WTC11 (cell line): Measurements from ENCODE around the gene ZNF680. TPM values are rescaled to one million over a fixed set of nuclear protein-coding genes. Genes with fewer than 3 reads are reported as not detected.
"Not testable (repeated sequence)": the region's sequence is repeated elsewhere in the genome, so short reads cannot be mapped to it uniquely, and the experiment has no call there.

Experiments used
- ATAC-seq: fragments of 200-7000 bp; cut with Tn5 transposase; 2 replicates; pipeline ENCODE4 v1.10.0; 2021; ENCODE audit warnings: mild to moderate bottlenecking, moderate library complexity
- CTCF ChIA-PET: fragments of 300-600 bp; sonication (Branson Sonifier 250); formaldehyde crosslinking; loops from one replicate; lab custom pipeline; 2021; ENCODE audit warnings: antibody characterized with exemption; lab: Charles Lee
- POLR2A ChIA-PET: fragments of 350-600 bp; sonication (Branson Sonifier 250); formaldehyde crosslinking; loops from one replicate; lab custom pipeline; 2021; ENCODE audit warnings: antibody characterized with exemption; lab: Charles Lee
- DNase-seq: peaks from one replicate; pipeline ENCODE4 v3.0.0; 2021; ENCODE audit warnings: low spot score
- H3K27ac Mint-ChIP-seq: 2 replicates; pipeline ENCODE4 v1.8.0; 2021; ENCODE audit warnings: mixed read lengths
- H3K27me3 Mint-ChIP-seq: 2 replicates; pipeline ENCODE4 v1.8.0; 2021; ENCODE audit warnings: low read depth, mild to moderate bottlenecking, moderate library complexity, mixed read lengths
- H3K36me3 Mint-ChIP-seq: 2 replicates; pipeline ENCODE4 v1.8.0; 2021; ENCODE audit warnings: mixed read lengths
- H3K4me1 Mint-ChIP-seq: 2 replicates; pipeline ENCODE4 v1.8.0; 2022; ENCODE audit warnings: mixed read lengths
- H3K4me3 Mint-ChIP-seq: 2 replicates; pipeline ENCODE4 v1.8.0; 2021; ENCODE audit warnings: mild to moderate bottlenecking, moderate library complexity, mixed read lengths
- H3K9me3 Mint-ChIP-seq: 2 replicates; pipeline ENCODE4 v1.8.0; 2021; ENCODE audit warnings: mixed read lengths
- ATF1 ChIP-seq: sonication (generic); formaldehyde crosslinking; IDR thresholded peaks from 2 replicates; pipeline ENCODE4 v1.8.1; 2023; ENCODE audit warnings: mild to moderate bottlenecking, moderate library complexity, missing genetic modification reagents
- CBFB ChIP-seq: sonication (generic); formaldehyde crosslinking; IDR thresholded peaks from 2 replicates; pipeline ENCODE4 v1.8.1; 2022; ENCODE audit warnings: mild to moderate bottlenecking, low read depth, missing genetic modification reagents
- ELF4 ChIP-seq: sonication (generic); formaldehyde crosslinking; IDR thresholded peaks from 2 replicates; pipeline ENCODE4 v1.8.1; 2022; ENCODE audit warnings: low read depth, mild to moderate bottlenecking, moderate library complexity, missing genetic modification reagents
- EMX1 ChIP-seq: fragments of 250-450 bp; sonication (Bioruptor Pico); IDR thresholded peaks from 2 replicates; pipeline ENCODE4 v1.8.0; 2021; ENCODE audit warnings: mild to moderate bottlenecking
- ERG ChIP-seq: fragments of 250-450 bp; sonication (Bioruptor Pico); IDR thresholded peaks from 2 replicates; pipeline ENCODE4 v1.8.0; 2021; ENCODE audit warnings: mild to moderate bottlenecking
- ESRRA ChIP-seq: sonication (generic); formaldehyde crosslinking; IDR thresholded peaks from 2 replicates; pipeline ENCODE4 v1.8.1; 2022; ENCODE audit warnings: mild to moderate bottlenecking, missing genetic modification reagents, borderline replicate concordance
- ETV6 ChIP-seq: sonication (generic); formaldehyde crosslinking; IDR thresholded peaks from 2 replicates; pipeline ENCODE4 v1.8.1; 2022; ENCODE audit warnings: mild to moderate bottlenecking, missing genetic modification reagents
- IRF2 ChIP-seq: sonication (generic); formaldehyde crosslinking; IDR thresholded peaks from 2 replicates; pipeline ENCODE4 v1.8.0; 2022; ENCODE audit warnings: low read depth, missing genetic modification reagents, borderline replicate concordance
- JUN ChIP-seq: sonication (generic); formaldehyde crosslinking; IDR thresholded peaks from 2 replicates; pipeline ENCODE4 v1.8.0; 2023; ENCODE audit warnings: mild to moderate bottlenecking, missing genetic modification reagents
- KAT7 ChIP-seq: sonication (generic); formaldehyde crosslinking; IDR thresholded peaks from 2 replicates; pipeline ENCODE4 v1.8.1; 2023; ENCODE audit warnings: missing genetic modification reagents, mild to moderate bottlenecking, borderline replicate concordance
- MAX ChIP-seq: sonication (generic); formaldehyde crosslinking; IDR thresholded peaks from 2 replicates; pipeline ENCODE4 v1.8.0; 2022; ENCODE audit warnings: mild to moderate bottlenecking, missing genetic modification reagents
- OVOL2 ChIP-seq: fragments of 250-450 bp; sonication (Bioruptor Pico); IDR thresholded peaks from 2 replicates; pipeline ENCODE4 v1.9.0; 2021; ENCODE audit warnings: mild to moderate bottlenecking, borderline replicate concordance
- RORB ChIP-seq: fragments of 250-450 bp; sonication (Bioruptor Pico); IDR thresholded peaks from 2 replicates; pipeline ENCODE4 v1.9.0; 2021; ENCODE audit warnings: mild to moderate bottlenecking
- SMAD4 ChIP-seq: sonication (generic); formaldehyde crosslinking; IDR thresholded peaks from 2 replicates; pipeline ENCODE4 v1.8.0; 2022; ENCODE audit warnings: mild to moderate bottlenecking, missing genetic modification reagents
- TEAD1 ChIP-seq: sonication (generic); formaldehyde crosslinking; IDR thresholded peaks from 2 replicates; pipeline ENCODE4 v1.8.0; 2022; ENCODE audit warnings: mild to moderate bottlenecking, missing genetic modification reagents
- ZNF121 ChIP-seq: sonication (generic); formaldehyde crosslinking; IDR thresholded peaks from 2 replicates; pipeline ENCODE4 v1.8.0; 2023; ENCODE audit warnings: missing genetic modification reagents
- ZNF423 ChIP-seq: fragments of 250-450 bp; sonication (Bioruptor Pico); IDR thresholded peaks from 2 replicates; pipeline ENCODE4 v2.1.2; 2022; ENCODE audit warnings: mild to moderate bottlenecking, moderate library complexity
- ZNF671 ChIP-seq: fragments of 250-450 bp; sonication (Bioruptor Pico); IDR thresholded peaks from 2 replicates; pipeline ENCODE4 v1.8.0; 2021; ENCODE audit warnings: mild to moderate bottlenecking
- total RNA-seq: library from RNA; stranded (reverse); gene quantifications from 3 replicates; pipeline ENCODE4 v1.2.3, GENCODE V29; 2021
- TF ChIP-seq, protein P1 (sequence below): sonication (generic); formaldehyde crosslinking; IDR thresholded peaks from 2 replicates; pipeline ENCODE4 v1.8.1; 2023; ENCODE audit warnings: mild to moderate bottlenecking, missing genetic modification reagents, moderate library complexity
- TF ChIP-seq, protein P2 (sequence below): fragments of 250-450 bp; sonication (Bioruptor Pico); conservative IDR thresholded peaks from 2 replicates; pipeline ENCODE4 v1.9.0; 2021; ENCODE audit warnings: mild to moderate bottlenecking
- TF ChIP-seq, protein P3 (sequence below): fragments of 200-600 bp; IDR thresholded peaks from 2 replicates; pipeline ENCODE4 v1.8.0; 2022; ENCODE audit warnings: antibody characterized with exemption
- TF ChIP-seq, protein P4 (sequence below): sonication (generic); formaldehyde crosslinking; IDR thresholded peaks from 2 replicates; pipeline ENCODE4 v1.8.1; 2022; ENCODE audit warnings: low read depth, missing genetic modification reagents, borderline replicate concordance

The ZNF680 gene
- total RNA-seq, 1 experiment from 2014 or later, result 13.9 TPM

- Mint-ChIP-seq H3K27me3 (peaks cover 4% of the 10 kb centered on the region; the same call in 1 of the 2 replicates), H3K4me3 (no peak overlapping the region), H3K4me1 (peaks cover 7% of the 10 kb centered on the region), H3K9me3 (peaks cover 41% of the 10 kb centered on the region), H3K27ac (no peak overlapping the region), H3K36me3 (peaks cover 65% of the 10 kb centered on the region)
- no peak for TF ChIP-seq ZNF671 (CRISPR knock-in tag)
- no peak for TF ChIP-seq TEAD1 (CRISPR knock-in tag)
- no peak for TF ChIP-seq ESRRA (CRISPR knock-in tag)
- TF ChIP-seq ERG (CRISPR knock-in tag), result no peak
- TF ChIP-seq MAX (CRISPR knock-in tag), result no peak
- no peak for TF ChIP-seq ZNF423 (CRISPR knock-in tag)
- TF ChIP-seq SMAD4 (CRISPR knock-in tag), result no peak
- no peak for TF ChIP-seq JUN (CRISPR knock-in tag)
- no peak for TF ChIP-seq OVOL2
- TF ChIP-seq EMX1, result no peak
- no peak for TF ChIP-seq ZNF121 (CRISPR knock-in tag)
- TF ChIP-seq, protein P1, sequence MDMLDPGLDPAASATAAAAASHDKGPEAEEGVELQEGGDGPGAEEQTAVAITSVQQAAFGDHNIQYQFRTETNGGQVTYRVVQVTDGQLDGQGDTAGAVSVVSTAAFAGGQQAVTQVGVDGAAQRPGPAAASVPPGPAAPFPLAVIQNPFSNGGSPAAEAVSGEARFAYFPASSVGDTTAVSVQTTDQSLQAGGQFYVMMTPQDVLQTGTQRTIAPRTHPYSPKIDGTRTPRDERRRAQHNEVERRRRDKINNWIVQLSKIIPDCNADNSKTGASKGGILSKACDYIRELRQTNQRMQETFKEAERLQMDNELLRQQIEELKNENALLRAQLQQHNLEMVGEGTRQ (CRISPR knock-in tag), result no peak
- TF ChIP-seq, protein P2, sequence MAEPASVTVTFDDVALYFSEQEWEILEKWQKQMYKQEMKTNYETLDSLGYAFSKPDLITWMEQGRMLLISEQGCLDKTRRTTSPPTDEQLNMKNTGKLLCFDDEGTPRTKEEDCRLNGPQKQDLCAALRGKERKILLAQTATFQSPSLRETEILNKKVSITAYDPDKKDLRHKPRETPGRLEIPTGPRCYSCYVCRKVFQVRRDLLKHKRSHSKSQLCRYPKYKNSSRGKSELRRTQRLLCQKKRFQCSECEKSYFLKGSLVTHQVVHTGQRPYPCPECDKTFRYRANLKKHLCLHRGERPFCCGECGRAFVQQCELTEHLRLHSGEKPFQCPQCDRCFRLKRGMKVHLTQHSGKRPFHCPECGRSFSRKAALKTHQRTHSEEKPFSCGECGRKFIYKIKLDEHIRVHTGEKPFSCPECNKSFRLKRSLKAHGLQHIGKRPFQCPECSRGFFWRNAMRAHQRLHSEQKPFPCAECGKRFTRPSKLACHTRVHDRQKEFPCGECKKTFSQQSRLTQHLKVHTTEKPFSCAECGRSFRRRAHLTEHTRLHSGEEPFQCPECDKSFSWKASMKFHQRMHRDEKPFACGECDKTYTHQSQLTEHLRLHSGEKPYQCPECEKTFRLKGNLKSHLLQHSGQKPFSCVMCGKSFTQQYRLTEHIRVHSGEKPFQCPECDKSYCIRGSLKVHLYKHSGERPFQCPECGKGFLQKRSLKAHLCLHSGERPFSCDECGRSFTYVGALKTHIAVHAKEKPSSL (CRISPR knock-in tag), result no peak
- no peak for TF ChIP-seq ETV6
- no peak for TF ChIP-seq ELF4 (CRISPR knock-in tag)
- TF ChIP-seq IRF2 (CRISPR knock-in tag), result no peak
- ATAC-seq, result no peak
- CTCF ChIA-PET, result no interaction called here
- POLR2A ChIA-PET, result no interaction called here
- no peak for DNase-seq
Measured at GRCh38 chr7:64555046-64555445, 7.8 kb downstream of the ZNF680 start.

- ATAC-seq, POLR2A ChIA-PET, H3K27me3 Mint-ChIP-seq, H3K4me1 Mint-ChIP-seq, CTCF ChIA-PET, DNase-seq, H3K27ac Mint-ChIP-seq, H3K4me3 Mint-ChIP-seq: not testable (repeated sequence)
- Mint-ChIP-seq H3K9me3 (peaks cover 44% of the 10 kb centered on the region), H3K36me3 (peaks cover 68% of the 10 kb centered on the region)
Measured at GRCh38 chr7:64554188-64554587, 8.7 kb downstream of the ZNF680 start.

DNA sequence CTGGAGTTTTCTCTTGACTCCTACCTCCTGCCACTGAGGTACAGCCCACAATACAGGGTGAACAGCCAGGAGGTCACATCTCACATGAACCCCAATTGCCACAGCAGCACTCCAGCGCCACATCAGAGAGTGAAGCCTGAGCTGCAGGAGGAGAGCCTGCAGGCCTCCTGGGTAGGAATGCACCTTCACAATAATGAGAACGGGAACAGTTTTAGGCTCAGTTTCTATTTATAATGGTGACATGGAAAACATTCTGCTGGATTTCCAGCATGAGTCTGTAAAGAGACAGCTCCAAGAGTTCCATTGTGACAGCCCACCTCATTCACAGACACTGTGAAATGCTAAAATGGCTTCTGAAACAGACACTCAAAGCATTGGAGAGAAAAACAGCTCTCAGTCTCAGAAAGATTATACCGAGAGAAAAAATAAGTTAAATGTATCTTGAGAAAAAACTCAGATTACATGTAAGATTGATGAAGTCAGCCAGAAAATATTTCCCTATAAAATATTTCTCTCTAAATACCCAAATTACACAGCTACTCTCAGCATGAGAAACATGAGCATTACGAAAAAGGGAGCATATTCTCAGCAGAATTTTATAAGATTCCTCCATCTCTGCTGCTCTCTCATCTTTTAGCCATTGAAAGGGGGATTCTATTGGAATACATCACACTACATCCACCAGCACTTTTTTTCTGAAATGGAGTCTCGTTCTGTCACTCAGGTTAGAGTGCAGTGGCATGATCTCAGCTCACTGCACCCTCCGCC lies 11.3 kb downstream of the ZNF680 start:
- POLR2A ChIA-PET, result interaction anchor here (1.8 kb wide), 1 partner anchor 11 kb away, joined by 5 read pairs; the partner anchor contains the start of gene ZNF680
- H3K4me1 Mint-ChIP-seq, result no peaks in the 10 kb centered on the region
- H3K27me3 Mint-ChIP-seq, result peaks cover 4% of the 10 kb centered on the region; the same call in 1 of the 2 replicates
- no peak overlapping the region for H3K4me3 Mint-ChIP-seq
- H3K36me3 Mint-ChIP-seq, result peaks cover 59% of the 10 kb centered on the region
- H3K27ac Mint-ChIP-seq, result no peak overlapping the region
- H3K9me3 Mint-ChIP-seq, result peaks cover 39% of the 10 kb centered on the region
- ATAC-seq (no peak), DNase-seq (no peak)
- CTCF ChIA-PET, result no interaction called here
- TF ChIP-seq ETV6 (no peak), OVOL2 (no peak), JUN (CRISPR knock-in tag) (no peak), CBFB (CRISPR knock-in tag) (no peak), RORB (no peak), ATF1 (CRISPR knock-in tag) (no peak), KAT7 (no peak)
- TF ChIP-seq, protein P3, sequence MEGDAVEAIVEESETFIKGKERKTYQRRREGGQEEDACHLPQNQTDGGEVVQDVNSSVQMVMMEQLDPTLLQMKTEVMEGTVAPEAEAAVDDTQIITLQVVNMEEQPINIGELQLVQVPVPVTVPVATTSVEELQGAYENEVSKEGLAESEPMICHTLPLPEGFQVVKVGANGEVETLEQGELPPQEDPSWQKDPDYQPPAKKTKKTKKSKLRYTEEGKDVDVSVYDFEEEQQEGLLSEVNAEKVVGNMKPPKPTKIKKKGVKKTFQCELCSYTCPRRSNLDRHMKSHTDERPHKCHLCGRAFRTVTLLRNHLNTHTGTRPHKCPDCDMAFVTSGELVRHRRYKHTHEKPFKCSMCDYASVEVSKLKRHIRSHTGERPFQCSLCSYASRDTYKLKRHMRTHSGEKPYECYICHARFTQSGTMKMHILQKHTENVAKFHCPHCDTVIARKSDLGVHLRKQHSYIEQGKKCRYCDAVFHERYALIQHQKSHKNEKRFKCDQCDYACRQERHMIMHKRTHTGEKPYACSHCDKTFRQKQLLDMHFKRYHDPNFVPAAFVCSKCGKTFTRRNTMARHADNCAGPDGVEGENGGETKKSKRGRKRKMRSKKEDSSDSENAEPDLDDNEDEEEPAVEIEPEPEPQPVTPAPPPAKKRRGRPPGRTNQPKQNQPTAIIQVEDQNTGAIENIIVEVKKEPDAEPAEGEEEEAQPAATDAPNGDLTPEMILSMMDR, result no peak
- TF ChIP-seq, protein P4, sequence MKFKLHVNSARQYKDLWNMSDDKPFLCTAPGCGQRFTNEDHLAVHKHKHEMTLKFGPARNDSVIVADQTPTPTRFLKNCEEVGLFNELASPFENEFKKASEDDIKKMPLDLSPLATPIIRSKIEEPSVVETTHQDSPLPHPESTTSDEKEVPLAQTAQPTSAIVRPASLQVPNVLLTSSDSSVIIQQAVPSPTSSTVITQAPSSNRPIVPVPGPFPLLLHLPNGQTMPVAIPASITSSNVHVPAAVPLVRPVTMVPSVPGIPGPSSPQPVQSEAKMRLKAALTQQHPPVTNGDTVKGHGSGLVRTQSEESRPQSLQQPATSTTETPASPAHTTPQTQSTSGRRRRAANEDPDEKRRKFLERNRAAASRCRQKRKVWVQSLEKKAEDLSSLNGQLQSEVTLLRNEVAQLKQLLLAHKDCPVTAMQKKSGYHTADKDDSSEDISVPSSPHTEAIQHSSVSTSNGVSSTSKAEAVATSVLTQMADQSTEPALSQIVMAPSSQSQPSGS (CRISPR knock-in tag), result no peak
- TF ChIP-seq, protein P2 (CRISPR knock-in tag), result no peak
